Heart right ventricle (tissue), 16 donors: ENCODE data around the gene SART3. TPM values are rescaled to one million over a fixed set of nuclear protein-coding genes. Genes with fewer than 3 reads are reported as not detected.

Experiments used
- ATAC-seq, 8 donors: fragments of 200-7000 bp; cut with Tn5 transposase; one replicate each; pipeline ENCODE4 v1.9.1; 2020; ENCODE audit warnings: mild to moderate bottlenecking in 8 of 8, moderate library complexity in 8 of 8, moderate number of reproducible peaks in 1 of 8
- DNase-seq, 2 donors: peaks; one replicate each; pipeline ENCODE4 v3.0.0-alpha.2; 2020
- H3K27ac ChIP-seq, 10 donors: fragments of 200-600 bp; sonication (generic) in 2 of 10; one replicate each; pipeline versions ENCODE4 v1.5.0 to v1.8.0; 2020 to 2022; ENCODE audit warnings: mild to moderate bottlenecking in 3 of 10
- H3K27me3 ChIP-seq, 7 donors: fragments of 200-600 bp; one replicate each; pipeline ENCODE4 v1.8.0; 2021 to 2022; ENCODE audit warnings: mild to moderate bottlenecking in 2 of 7
- H3K36me3 ChIP-seq, 9 donors: fragments of 200-600 bp; sonication (generic) in 1 of 9; one replicate each; pipeline versions ENCODE4 v1.5.0 to v1.8.0; 2020 to 2022; ENCODE audit warnings: mild to moderate bottlenecking in 2 of 9
- H3K4me1 ChIP-seq, 9 donors: fragments of 200-600 bp; sonication (generic) in 1 of 9; one replicate each; pipeline versions ENCODE4 v1.5.0 to v1.8.0; 2020 to 2022; ENCODE audit warnings: mild to moderate bottlenecking in 4 of 9
- H3K4me3 ChIP-seq, 10 donors: fragments of 200-600 bp; sonication (generic) in 2 of 10; one replicate each; pipeline versions ENCODE4 v1.5.0 to v1.8.0; 2020 to 2022; ENCODE audit warnings: mild to moderate bottlenecking in 7 of 10, moderate library complexity in 2 of 10
- H3K9me3 ChIP-seq, 11 donors: fragments of 200-600 bp in 10 of 11; sonication (generic) in 2 of 11; one replicate each; pipeline versions ENCODE4 v1.5.0 to v1.8.0; 2013 to 2022; ENCODE audit warnings: mild to moderate bottlenecking in 2 of 11, control low read depth in 1 of 11, moderate library complexity in 1 of 11
- WGBS, 2 donors: extraction: QIAGEN DNeasy Blood & Tissue Kit; methylation state at CpG; one replicate each; pipeline ENCODE4 v1.1.7; 2013; ENCODE audit warnings: inconsistent platforms in 1 of 2; 5-methylcytosine and 5-hydroxymethylcytosine counted together
- intact Hi-C, 10 donors: fragments of 100-400 bp; cut with DNase I; formaldehyde crosslinking; loops; one replicate each; pipeline versions ENCODE4 v1.11.1 to v1.14.2; 2022
- polyA plus RNA-seq, 2 donors: library from polyadenylated mRNA; stranded (reverse); fragments of 200-250 nt; gene quantifications; one replicate each; pipeline ENCODE4 v1.2.3, GENCODE V29; 2013
- total RNA-seq, 10 donors: library from RNA; stranded (reverse); fragmentation: NEBNext Ultra II Directional in 3 of 10; extraction: Animal tissue kit (Norgen Biotek cat#: 25700) in 3 of 10; gene quantifications; one replicate each; pipeline versions ENCODE4 v1.2.1 to v1.2.4, GENCODE V29; 2021 to 2023
- TF ChIP-seq, protein P1 (sequence below), 9 donors: fragments of 200-600 bp; sonication (generic) in 2 of 9; IDR thresholded peaks; one replicate each; pipeline versions ENCODE4 v1.5.0 to v1.8.0; 2021 to 2022; ENCODE audit warnings: antibody characterized with exemption in 9 of 9, mild to moderate bottlenecking in 5 of 9, moderate library complexity in 1 of 9
- donor health status: Arrhythmogenic right ventricular cardiomyopathy.
- donor health status: ischemic (EF 13 %, LVEDD 7.1; RV severe dilation, severe dysfunction).
- donor health status: healthy with polysubstance abuse.
- donor health status: DM: no; HTN: yes; CAD: no.
- donor health status: DM: no; HTN: no; CAD: no.
- donor health status: ischemic (EF 25% LVEDD 6.9; RV normal size, moderate dysfunction).
- donor health status: ischemic (EF 25% LVEDD 5.7; RV mildly dilated, moderate dysfunction).
- donor health status: healthy.
- donor health status: DM: yes; HTN: yes; CAD: no.
- donor health status: Ischemic cardiomyopathy.
- donor health status: ischemic (EF 35%, LVEDD 5.7; RV mildly dilated, moderate dysfunction).
- donor health status: nonischemic (EF 11% LVEDD 7.7; RV severe dilation, severe dysfunction).
- donor health status: DM: yes; HTN: yes; CAD: no.
- donor health status: PGD.
- donor health status: ischemic (EF 29% LVEDD 5.4; RV normal size, mild dysfunction).
- donor health status: nonischemic (EF 23%, LVEDD 6.1; RV moderate dilation, normal function).

The SART3 gene
- total and polyA plus RNA-seq, 12 donors = 13.5 to 38.0 (median 24.4) TPM

DNA sequence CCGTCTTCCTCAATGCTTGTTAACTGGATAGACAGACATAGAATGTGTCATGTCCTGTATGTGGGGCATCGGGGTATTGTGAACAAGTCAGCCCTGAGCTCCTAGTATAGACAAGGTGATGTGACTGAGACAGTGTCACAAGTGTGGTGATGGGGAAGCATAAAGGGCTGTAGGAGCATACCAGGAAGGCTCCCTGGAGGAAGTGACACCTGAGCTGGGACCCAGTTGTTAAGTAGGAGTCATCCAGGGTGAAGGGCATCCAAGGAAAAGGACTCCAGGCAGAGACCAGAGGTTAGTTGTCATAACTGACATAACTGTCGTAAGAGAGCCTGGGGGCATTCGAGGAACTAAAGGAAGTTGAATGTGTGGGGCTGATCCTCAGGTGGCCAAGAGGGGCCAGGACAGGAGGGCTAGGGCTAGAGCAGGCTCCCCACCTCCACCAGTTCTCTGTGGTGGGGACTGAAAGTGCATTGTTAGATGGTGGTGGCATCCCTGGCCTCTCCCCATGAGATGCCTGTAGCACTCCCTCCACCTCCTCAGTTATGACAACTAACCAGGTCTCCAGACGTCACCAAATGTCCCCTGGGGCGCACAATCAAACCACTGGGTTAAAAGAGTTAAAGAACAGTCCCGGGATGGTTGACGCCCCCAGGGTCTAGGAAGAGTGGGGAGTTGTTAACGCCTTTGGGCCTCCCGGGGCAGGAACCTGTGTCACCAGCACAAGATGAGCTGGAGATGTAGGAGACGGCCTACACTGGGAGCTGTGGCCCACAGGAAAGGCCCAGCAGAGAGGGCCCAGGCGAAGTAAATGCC, 43.5 kb downstream of the SART3 start:
- Histone ChIP-seq H3K9me3 (no peaks in the 10 kb centered on the region), H3K4me1 (peaks cover 0 to 20% (median 10%) of the 10 kb centered on the region in 9 donors), H3K27me3 (no peaks in the 10 kb centered on the region), H3K4me3 (no peak overlapping the region), H3K36me3 (peaks cover 0 to 58% (median 37%) of the 10 kb centered on the region in 9 donors), H3K27ac (no peak overlapping the region)
- 82 to 86% methylated on average over 12 of the region's 12 CpGs for WGBS, 2 donors
- intact Hi-C loops = loop anchor here in 1 of 10 donors (10.0 kb wide), 1 partner anchor 523 kb away; no protein-coding TSS in a partner anchor
- ATAC-seq (no peak), DNase-seq (no peak)
- TF ChIP-seq, protein P1, sequence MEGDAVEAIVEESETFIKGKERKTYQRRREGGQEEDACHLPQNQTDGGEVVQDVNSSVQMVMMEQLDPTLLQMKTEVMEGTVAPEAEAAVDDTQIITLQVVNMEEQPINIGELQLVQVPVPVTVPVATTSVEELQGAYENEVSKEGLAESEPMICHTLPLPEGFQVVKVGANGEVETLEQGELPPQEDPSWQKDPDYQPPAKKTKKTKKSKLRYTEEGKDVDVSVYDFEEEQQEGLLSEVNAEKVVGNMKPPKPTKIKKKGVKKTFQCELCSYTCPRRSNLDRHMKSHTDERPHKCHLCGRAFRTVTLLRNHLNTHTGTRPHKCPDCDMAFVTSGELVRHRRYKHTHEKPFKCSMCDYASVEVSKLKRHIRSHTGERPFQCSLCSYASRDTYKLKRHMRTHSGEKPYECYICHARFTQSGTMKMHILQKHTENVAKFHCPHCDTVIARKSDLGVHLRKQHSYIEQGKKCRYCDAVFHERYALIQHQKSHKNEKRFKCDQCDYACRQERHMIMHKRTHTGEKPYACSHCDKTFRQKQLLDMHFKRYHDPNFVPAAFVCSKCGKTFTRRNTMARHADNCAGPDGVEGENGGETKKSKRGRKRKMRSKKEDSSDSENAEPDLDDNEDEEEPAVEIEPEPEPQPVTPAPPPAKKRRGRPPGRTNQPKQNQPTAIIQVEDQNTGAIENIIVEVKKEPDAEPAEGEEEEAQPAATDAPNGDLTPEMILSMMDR (IDR thresholded peaks at IDR 0.05) = no peak

DNA sequence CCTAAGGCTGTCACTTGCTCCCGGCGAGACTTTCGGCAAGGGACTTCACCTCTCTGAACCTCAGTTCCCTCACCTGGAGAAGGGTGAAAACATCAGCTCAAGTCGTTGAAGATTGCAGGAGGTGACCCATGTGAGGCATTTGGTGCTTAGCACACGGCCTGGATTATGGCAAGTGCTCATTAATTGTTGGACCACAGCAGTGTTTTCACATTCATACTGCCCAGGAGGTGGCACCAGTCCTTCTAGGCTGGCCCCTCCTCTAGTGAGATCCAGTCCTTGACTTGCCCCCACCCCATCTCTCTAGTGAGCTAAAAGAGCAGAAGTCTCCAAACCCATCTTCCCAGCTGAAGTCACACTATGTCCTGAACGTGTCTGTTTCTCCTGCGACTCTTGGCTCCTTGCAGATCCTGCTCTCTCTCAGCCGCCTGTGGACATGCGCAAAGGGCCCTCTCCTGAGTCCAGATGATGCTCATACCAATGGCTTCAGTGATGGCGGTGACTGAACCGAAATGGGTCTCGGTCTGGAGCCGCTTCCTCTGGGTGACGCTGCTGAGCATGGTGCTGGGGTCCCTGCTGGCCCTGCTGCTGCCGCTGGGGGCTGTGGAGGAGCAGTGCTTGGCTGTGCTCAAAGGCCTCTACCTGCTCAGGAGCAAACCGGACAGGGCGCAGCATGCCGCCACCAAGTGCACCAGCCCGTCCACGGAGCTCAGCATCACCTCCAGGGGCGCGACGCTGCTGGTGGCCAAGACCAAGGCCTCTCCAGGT, 44.3 kb downstream of the SART3 start:
- H3K4me3 ChIP-seq = no peak overlapping the region
- ATAC-seq (no peak), DNase-seq (no peak)
- TF ChIP-seq, protein P1 (IDR thresholded peaks at IDR 0.05) = no peak
- H3K27me3 ChIP-seq = no peaks in the 10 kb centered on the region
- peaks cover 0 to 50% (median 30%) of the 10 kb centered on the region in 9 donors for H3K36me3 ChIP-seq
- H3K9me3 ChIP-seq = no peaks in the 10 kb centered on the region
- WGBS, 2 donors = 86% methylated on average over 23 of the region's 23 CpGs
- H3K4me1 ChIP-seq = peaks cover 0 to 27% (median 16%) of the 10 kb centered on the region in 9 donors
- no peak overlapping the region for H3K27ac ChIP-seq
- intact Hi-C loops = loop anchor here in 1 of 10 donors (10.0 kb wide), 1 partner anchor 522 kb away; no protein-coding TSS in a partner anchor

DNA sequence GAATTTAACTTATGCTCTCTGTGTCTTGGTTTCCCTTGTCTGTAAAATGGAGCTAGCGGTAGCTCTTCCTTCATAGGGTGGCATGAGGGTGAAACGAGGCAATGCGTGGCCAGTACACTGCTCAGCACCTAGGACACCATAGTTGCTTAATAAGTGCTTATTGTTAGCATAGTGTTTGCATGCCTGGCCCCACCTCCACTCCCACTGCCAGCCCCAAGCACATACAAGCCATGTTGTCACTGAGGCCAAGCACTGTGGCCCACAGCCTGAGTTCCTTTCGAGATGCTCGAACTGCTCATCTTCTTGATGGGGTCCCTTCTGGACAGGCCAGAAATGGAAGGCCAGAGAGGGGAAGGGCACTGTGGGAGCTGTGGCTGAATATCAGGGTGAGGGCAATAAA, 45.1 kb downstream of the SART3 start:
- intact Hi-C loops = loop anchor here in 1 of 10 donors (10.0 kb wide), 1 partner anchor 521 kb away; no protein-coding TSS in a partner anchor
- Histone ChIP-seq H3K4me1 (peaks cover 0 to 29% (median 16%) of the 10 kb centered on the region in 9 donors), H3K36me3 (peaks cover 0 to 42% (median 23%) of the 10 kb centered on the region in 9 donors), H3K27me3 (no peaks in the 10 kb centered on the region), H3K27ac (peak overlapping the region in 5 of 10 donors; percentile 36 to 73 (median 71)), H3K9me3 (no peaks in the 10 kb centered on the region), H3K4me3 (peak overlapping the region; percentile 65 to 96 (median 79))
- ATAC-seq = peak in 1 of 8 donors; percentile 1
- TF ChIP-seq, protein P1 (IDR thresholded peaks at IDR 0.05) = no peak
- 55 to 63% methylated on average over 5 of the region's 5 CpGs for WGBS, 2 donors
- DNase-seq = no peak
